ENCODE results near the gene FRY.
"Not testable (repeated sequence)": the region's sequence is repeated elsewhere in the genome, so short reads cannot be mapped to it uniquely, and the experiment has no call there.

GRCh38 chr13:32000754-32001153 is 30.8 kb upstream of the FRY start:
- not testable (repeated sequence) for TF ChIP-seq CTCF (IDR thresholded peaks at IDR 0.05 in 8 of 11, conservative IDR thresholded peaks at IDR 0.05 in 3 of 11); POLR2A (IDR thresholded peaks at IDR 0.05); POLR2AphosphoS5 (IDR thresholded peaks at IDR 0.05)
